Cerebellar nuclear complex (tissue), 1 donor: ENCODE data around the gene PRAMEF10.
"Not testable (repeated sequence)": the region's sequence is repeated elsewhere in the genome, so short reads cannot be mapped to it uniquely, and the experiment has no call there.

ENCODE experiments used
- DNase-seq, 2 experiments: peaks; one replicate each; lab custom pipeline; 2025; lab: John Stamatoyannopoulos, UW

PRAMEF10 gene, protein sequence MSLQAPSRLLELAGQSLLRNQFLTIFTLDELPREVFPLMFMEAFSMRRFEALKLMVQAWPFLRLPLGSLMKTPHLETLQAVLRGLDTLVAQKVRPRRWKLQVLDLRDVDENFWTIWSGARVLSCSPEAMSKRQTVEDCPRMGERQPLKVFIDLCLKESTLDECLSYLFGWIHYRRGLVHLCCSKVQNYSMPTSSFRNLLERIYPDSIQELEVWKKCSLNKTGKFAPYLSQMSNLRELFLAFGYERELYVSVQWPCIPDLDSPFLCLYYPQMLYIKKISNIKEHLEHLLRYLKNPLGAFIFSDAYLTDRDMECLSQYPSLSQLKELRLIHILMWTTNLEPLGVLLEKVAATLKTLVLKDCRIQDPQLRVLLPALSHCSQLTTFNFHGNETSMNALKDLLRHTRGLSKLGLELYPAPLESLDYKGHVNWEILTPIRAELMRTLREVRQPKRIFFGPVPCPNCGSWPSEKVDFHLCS

GRCh38 chr1:12898170-12898569 is at the start of gene PRAMEF10:
Gene PRAMEF10, minus strand, starts transcription at chr1:12898270. Its CDS starts 2,423 bp downstream, at chr1:12895847.
- DNase-seq, result not testable (repeated sequence)

- not testable (repeated sequence) for DNase-seq
Observed at GRCh38 chr1:12947480-12947879, 49.4 kb upstream of the PRAMEF10 start, which contains the start of gene PRAMEF6. Gene PRAMEF6, minus strand, starts transcription at chr1:12947580. Its CDS starts 5,062 bp downstream, at chr1:12942518.

DNA sequence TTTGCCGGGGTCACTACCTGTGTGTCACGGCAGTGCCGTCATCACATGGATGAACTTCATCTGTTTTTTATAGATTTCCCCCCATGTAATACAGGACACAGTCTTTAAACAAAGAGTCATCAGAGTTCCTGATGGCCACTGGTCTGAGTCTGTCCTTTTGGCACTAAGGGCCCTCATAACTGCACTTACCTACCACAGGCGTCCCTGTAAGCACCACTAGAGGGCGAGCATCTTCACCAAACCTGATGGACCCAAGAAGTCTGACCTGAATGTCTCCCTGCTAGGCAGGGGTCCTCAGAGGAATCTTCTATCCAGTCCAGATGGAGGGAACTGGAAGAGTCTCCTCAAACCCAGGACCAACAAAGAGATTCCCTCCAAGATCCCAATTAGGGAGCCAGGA is 26.3 kb upstream of the PRAMEF10 start:
- not testable (repeated sequence) for DNase-seq

GRCh38 chr1:12921749-12922148 is 23.7 kb upstream of the PRAMEF10 start:
- DNase-seq, result not testable (repeated sequence)

DNA sequence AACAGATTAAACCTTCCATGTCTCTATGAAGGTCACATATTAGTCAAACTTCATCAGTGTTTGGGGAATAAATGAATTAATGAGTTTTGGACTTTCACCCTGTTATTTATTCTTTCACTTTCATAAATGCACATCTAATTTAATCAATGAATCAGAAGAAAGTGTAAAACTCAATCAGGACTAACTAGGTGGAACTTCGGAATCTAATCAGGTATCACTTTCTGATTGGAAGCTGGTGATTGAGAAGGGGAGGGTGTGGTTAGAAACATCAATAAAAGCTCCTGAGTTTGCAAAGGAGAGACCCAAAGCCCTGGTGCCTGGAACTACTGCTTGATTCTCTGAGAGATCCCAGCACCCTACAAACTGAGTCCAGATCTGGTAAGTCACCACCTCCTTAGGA is 18.2 kb upstream of the PRAMEF10 start, which contains the start of gene PRAMEF7:
Gene PRAMEF7 (plus strand): TSS at position 301 of the 400 bp plus-strand sequence. CDS start 1,083 bp downstream, outside the sequence.
- not testable (repeated sequence) for DNase-seq

DNA sequence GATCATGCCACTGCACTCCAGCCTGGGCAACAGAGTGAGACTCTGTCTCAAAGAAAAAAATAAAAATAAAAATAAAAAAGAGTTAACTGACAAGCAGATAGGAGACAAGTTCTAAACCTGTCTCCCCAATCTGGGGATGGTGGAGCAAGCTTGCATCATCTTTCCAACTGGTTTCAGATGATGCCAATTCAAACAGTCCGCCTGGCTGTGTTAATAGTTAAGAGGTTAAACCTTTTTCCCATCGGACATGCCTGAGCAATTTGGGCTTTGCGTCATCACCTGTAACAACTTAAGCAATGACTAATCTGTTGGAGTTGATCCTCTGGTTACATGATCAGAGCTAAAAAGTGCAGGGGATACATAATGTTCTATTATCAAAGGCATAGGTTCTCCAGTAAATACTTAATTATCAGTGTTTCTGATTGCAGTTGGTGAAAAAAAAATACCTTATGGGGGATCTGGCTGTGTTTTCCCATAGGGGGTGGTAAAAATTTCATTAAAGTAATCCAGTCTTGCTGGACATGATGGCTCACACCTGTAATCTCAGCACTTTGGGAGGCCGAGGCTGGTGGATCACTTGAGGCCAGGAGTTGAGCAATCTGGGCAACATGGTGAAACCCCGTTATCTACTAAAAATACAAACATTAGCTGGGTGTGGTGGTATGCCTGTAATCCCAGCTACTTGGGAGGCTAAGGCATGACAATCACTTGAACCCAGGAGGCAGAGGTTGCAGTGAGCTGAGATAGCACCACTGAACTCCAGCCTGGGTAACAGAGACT is 5.9 kb upstream of the PRAMEF10 start:
- not testable (repeated sequence) for DNase-seq

GRCh38 chr1:12899186-12899585 is 1.1 kb upstream of the PRAMEF10 start:
- not testable (repeated sequence) for DNase-seq

- DNase-seq, result not testable (repeated sequence)
Observed at GRCh38 chr1:12886101-12886500, 12.0 kb downstream of the PRAMEF10 start, which contains the start of gene PRAMEF4. Gene PRAMEF4, minus strand, starts transcription at chr1:12886201. Its CDS starts 2,807 bp downstream, at chr1:12883394.

DNA sequence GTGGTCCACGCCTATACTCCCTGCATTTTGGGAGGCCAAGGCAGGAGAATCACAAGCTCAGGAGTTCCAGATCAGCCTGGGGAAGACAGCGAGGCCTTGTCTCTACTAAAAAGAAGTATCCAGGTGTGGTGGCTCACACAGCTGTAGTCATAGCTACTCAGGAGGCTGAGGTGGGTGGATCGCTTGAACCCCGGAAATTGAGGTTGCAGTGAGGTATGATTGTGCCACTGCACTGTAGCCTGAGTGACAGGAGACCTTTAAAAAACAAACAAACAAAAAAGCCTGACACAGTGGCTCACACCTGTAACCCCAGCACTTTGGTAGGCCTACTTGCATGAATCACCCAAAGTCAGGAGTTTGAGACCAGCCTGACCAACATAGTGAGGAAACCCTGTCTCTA is 19.6 kb downstream of the PRAMEF10 start:
- DNase-seq, result not testable (repeated sequence)

DNA sequence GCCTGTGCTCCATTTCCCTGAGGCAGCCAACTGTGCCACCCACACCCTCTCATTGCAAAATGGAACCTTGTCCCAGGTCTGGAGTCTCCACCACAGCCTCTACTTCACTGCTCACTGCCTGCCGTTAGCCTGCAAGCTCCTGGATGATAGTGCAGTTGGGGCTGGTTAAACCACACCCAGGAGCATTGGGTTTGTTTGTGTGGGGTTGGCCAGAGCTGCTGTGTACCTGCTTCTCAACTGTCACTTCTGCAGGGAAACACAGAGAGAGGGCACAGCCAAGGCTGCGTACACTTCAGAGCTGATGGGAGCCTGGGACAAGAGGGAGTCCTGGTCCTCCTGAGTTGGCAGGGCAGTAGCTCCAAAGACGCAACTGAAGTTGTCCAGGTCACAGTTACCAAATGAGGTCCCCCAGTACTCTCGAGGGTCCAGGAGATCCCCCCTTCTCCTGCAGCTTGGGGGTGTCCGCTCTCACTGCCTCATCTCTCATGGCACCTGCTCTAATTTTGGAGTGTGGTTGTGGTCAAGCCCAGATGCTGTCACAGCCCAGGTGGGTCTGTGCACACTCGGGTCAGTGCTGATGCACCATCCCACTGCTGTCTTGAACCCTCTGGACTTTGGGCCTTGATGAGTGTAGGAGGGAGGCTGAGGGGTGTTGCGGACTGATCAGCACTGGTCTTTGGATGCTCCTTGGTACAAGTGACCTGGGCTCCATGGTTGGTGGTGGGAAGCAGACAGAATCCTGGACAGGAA is 34.8 kb downstream of the PRAMEF10 start:
- DNase-seq, result not testable (repeated sequence)

- not testable (repeated sequence) for DNase-seq
Observed at GRCh38 chr1:12856786-12857185, 41.3 kb downstream of the PRAMEF10 start, which contains the start of gene PRAMEF2. Gene PRAMEF2, plus strand, starts transcription at chr1:12857086. Its CDS starts 1,924 bp downstream, at chr1:12859010.

DNA sequence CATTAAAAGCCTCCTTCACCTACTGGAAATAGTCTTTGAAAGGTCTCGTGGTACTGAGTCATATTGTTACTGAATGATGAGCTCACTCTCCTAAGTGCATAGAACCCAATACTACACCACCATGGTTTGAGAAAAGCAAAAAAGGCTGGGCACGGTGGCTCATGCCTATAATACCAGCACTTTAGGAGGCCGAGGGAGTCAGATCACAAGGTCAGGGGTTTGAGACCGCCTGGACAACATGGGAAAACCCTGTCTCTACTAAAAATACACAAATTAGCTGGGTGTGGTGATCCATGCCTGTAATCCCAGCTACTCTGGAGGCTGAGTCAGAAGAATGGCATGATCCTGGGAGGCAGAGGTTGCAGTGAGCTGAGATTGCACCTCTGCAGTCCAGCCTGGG is 46.3 kb downstream of the PRAMEF10 start:
- DNase-seq, result no peak

GRCh38 chr1:12848620-12849019 is 49.5 kb downstream of the PRAMEF10 start, which contains the start of gene HNRNPCL1:
Gene HNRNPCL1, minus strand, starts transcription at chr1:12848720. Its CDS starts 431 bp downstream, at chr1:12848289.
- not testable (repeated sequence) for DNase-seq
